ENCODE results near the gene HCRTR1.

GRCh38 chr1:31617218-31617915 lies at the start of gene HCRTR1:
- TF ChIP-seq CTCF (IDR thresholded peaks at IDR 0.05) (no peak), POLR2A (IDR thresholded peaks at IDR 0.05) (no peak)

Data from esophagus squamous epithelium (tissue), 4 donors.